Measurements from ENCODE around the gene COPA.

- no peak for TF ChIP-seq FOXM1 (IDR thresholded peaks at IDR 0.05; ENCODE audit: borderline replicate concordance)
- TF ChIP-seq NFRKB (IDR thresholded peaks at IDR 0.05), result no peak
- TF ChIP-seq SP1 (IDR thresholded peaks at IDR 0.05), result no peak
- TF ChIP-seq PKNOX1 (IDR thresholded peaks at IDR 0.05), result no peak
- TF ChIP-seq FOXA1 (IDR thresholded peaks at IDR 0.05), result no peak
Measured at GRCh38 chr1:160340146-160340545, 2.9 kb downstream of the COPA start.

Data from HEK293T (cell line).